HG03439 (cell line): Measurements from ENCODE around the gene PEX10.
"Not testable (repeated sequence)": the region's sequence is repeated elsewhere in the genome, so short reads cannot be mapped to it uniquely, and the experiment has no call there.

Experiments used
- ATAC-seq: cut with Tn5 transposase; IDR thresholded peaks from one replicate; pipeline ENCODE4 v1.9.1; 2021; ENCODE audit warnings: mild to moderate bottlenecking, moderate library complexity; ENCODE audit not compliant: unreplicated experiment

Gene PEX10

GRCh38 chr1:2443277-2444137 is 31.1 kb upstream of the PEX10 start:
- ATAC-seq: no peak

- ATAC-seq: no peak
Observed at GRCh38 chr1:2442661-2443060, 30.3 kb upstream of the PEX10 start.

- no peak for ATAC-seq
Observed at GRCh38 chr1:2441746-2442145, 29.4 kb upstream of the PEX10 start.

DNA sequence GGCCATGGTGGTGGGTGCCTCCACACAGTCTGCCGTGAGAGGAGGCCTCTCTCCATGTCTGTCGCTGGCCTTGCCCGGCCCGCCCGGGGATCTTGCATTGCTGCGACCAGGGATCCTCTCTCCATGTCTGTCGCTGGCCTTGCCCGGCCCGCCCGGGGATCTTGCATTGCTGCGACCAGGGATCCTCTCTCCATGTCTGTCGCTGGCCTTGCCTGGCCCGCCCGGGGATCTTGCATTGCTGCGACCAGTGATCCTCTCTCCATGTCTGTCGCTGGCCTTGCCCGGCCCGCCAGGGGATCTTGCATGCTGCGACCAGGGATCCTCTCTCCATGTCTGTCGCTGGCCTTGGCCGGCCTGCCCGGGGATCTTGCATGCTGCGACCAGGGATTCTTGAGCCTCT is 28.0 kb upstream of the PEX10 start:
- ATAC-seq: not testable (repeated sequence)

DNA sequence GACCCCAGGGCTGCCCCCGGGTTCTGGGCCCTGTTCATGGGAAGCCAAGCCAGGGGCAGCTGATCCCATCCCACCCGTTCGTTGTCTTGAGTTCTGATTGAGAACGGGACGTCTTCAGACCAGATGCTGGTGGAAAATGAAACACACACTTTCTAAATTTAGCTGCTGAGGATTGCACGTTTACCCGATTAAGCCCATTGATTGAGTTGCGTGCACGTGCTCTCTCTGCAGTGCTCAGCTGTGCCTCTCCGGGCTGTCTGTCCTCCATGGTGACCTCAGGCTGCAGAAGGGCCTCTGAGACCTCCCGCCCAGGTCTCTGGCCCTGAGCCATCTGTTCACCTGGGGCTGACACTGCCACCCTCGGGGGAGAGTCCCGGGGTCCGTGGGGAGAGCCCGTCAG is 27.0 kb upstream of the PEX10 start:
- no peak for ATAC-seq

GRCh38 chr1:2438641-2439040 is 26.3 kb upstream of the PEX10 start:
- ATAC-seq: no peak

DNA sequence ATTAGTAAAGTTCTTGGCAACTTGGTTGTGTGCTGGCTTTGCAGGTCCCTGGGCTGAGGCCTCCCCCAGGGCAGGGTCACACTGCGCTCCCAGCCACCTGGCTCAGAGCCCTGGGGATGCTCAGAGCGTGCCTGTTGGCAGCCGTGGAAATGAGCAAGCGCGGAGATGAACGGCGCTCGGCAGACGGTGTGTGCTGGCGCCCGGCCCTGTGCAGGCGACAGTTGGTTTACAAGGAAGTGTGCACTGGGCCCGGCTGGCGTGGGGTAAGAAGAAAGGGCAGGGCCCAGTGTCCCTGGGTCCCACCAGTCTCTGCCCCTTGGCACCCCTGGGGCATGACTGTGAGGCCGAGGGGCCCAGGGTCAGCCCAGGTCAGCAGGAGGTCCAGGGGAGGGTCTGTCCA is 25.7 kb upstream of the PEX10 start:
- ATAC-seq: no peak

DNA sequence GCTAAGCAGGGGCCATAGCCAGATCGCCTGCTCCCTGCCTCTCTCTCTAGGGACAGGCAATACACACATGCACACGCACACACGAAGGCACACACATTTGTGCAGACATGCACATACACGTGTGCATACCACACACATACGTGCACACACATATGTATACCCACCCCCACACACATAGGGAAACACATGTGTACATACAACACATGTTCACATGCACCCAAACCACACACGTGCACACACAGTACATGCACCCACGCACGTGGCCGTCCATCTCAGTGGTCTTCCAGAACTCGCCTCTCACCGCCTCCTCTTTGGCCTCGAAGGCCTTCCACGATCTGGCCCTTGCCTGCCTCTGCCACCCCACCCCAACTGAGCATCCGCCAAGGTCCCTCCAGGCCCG is 25.3 kb upstream of the PEX10 start:
- no peak for ATAC-seq

DNA sequence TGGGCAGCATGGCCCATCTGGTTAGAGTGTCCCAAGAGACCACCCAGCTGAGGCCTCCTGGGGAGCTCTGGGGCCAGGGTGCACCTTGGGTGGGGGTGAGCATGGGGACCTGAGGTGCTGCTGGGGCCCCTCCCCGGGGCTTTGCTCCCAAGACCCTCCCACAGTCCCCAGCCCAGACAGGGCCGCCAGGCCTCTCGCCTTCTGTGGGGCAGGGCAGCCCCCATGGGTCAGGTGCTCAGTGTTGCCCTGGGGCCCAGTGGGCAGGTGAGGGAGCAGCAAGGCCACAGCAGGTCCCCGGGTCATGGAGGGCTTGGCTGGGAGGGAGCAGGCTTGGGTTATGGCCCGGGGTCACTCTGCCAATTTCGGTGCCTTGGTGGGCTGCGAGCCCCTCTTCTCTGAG is 24.5 kb upstream of the PEX10 start:
- ATAC-seq: no peak

- ATAC-seq: no peak
Observed at GRCh38 chr1:2435746-2436355, 23.5 kb upstream of the PEX10 start.

DNA sequence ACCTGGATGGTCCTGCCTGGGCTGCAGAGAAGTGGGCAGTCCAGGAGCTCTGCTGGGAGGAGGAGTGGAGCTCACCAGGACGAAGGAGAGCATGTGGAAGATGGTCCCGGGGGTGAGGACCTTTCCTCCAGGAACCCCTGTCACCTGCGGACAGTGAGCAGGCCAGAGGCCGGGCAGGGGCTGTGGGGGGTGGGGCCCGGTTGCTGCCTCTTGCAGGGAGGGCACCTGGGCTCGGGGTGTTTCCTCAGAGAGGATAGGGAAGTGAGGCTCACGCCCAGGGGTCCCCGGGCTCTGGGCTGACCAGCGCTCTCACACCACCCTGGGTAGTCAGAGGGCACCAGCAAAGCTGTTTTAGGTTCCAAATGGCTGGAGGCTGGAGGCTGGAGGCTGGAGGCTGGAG is 22.7 kb upstream of the PEX10 start:
- no peak for ATAC-seq

DNA sequence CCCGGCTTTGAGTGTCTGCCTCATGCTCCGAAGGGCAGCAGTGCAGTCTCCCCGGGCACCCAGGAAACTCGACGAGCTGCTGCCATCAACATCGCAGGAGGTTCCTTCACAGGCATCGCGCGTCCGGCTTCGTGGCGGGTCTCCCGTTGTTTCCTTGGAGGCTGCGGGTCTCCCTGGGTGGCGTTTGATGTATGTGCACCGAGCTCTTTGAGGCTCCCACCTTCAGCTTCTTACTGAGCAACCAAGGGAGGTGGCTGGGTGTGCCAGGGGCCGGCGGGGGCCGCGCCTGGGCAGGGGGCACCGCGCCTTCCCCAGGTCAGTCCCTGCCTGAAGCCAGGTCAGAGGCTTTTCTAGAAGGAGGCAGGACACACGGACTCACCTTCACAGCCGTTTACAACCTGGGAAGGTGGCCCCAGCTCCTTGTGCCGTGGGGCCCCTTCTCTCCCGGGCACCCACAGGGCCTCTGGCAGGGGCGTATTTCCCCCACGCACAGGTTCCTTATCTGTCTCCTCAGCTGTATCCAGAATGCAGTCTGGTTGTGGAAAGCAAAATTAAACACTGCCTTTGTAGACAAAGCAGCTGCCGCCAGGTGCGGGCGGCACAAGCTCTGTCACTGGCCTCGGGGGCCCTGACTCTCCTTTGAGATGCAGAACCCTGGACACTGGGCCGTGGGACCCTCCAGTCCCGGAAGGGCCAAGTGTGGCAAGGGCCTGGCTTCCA is 21.7 kb upstream of the PEX10 start:
- ATAC-seq: no peak

DNA sequence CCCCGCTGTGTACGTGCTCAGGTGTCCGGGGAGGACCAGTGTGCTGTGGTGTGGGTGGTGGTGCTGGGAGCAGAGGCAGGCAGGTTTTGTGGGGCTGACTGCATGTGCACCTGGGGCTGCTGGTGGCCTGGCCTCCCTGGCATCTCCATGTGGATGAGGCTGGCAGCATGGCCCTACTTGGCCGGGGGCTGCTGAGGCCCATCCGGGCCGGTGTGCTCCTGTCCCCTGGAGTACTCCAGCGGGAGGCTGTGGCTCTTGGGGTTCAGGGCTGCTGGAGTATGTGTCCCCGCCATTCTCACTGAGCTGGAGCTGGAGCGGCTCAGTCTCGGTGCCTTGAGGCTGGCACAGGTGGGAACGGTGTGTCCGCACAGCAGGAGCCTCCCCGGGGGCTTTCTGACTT is 20.8 kb upstream of the PEX10 start:
- ATAC-seq: no peak

GRCh38 chr1:2432441-2432844 is 20.1 kb upstream of the PEX10 start:
- ATAC-seq: no peak

GRCh38 chr1:2431518-2431917 is 19.2 kb upstream of the PEX10 start:
- ATAC-seq: no peak

DNA sequence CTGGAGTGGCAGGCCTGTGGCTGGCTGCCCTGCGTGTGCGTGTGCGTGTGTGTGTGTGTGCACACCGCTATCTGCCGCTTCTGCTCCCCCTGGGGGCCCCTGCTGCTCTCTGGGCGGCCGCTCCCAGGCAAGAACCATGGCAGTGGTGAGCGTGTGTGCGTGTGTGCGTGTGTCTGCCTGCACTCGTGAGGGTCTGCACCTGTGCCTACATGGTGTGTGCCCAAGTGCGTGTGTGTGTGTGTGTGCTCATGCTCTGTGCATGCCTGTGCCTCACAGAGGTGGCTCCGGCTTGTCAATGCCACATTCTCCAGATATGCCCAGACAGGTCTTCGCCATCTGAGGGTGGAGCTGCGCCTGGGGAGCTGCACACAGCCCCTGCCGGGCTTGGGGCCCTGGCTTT is 18.7 kb upstream of the PEX10 start:
- ATAC-seq: no peak

GRCh38 chr1:2430592-2430973 is 18.2 kb upstream of the PEX10 start:
- no peak for ATAC-seq

DNA sequence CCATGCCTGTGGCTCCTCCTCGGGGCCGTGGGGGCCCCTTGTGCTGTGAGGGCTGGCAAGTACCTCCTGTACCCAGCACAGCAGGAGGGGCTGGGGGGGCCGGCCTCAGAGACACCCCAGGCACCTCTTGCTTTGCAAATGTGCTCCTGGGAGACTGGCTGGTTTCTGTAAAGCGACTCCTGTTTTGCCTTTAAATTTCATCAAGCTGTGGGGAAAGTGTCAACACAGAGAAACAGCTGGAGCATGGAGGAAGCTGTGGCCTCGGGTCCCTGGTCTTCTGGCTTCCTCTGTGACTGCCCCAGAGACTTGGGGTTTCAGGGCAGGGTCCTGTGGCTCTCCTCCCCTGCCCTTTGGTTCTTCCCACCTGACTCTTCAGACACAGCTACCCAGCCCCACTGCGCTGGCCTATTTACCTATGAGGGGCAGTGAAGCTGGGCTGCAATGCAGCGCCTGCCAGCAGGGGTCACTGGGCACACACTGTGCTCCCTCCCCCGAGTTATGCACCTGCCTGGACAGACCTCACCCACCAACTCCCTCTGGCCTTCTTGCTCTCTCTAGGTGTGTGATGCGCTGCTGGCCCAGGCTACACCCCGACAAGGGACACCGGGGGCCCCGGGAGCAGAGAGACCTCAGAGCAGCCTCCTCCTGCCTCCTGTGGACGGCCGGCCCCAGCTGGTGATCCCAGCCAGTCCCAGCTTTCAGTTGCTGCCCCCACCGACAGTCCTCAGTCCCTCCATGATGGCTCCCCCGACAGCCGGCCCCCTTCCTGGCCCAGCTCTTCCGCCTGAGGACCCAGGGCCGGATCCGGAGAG is 17.6 kb upstream of the PEX10 start:
- no peak for ATAC-seq

- ATAC-seq: no peak
Observed at GRCh38 chr1:2428490-2428889, 16.1 kb upstream of the PEX10 start.

DNA sequence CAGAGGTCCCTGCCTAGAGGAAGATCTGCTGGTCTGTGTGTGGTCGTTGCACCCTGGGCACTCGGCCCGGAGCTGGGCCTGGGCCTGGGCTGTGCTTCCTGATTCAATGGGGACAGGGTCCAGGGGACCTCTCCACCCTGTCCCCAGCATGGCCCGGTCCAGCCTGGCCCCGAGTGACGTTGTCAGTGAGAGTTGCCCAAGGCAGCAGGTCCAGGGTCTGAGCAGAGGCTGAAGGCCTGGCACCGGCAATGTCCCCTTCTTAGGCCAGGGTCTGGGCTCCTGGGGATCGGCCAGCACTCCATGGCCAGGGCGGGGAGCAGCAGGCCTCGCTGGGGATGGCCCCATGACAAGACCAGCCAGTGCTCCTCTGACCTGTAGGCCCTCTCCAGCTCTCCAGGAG is 15.6 kb upstream of the PEX10 start:
- no peak for ATAC-seq

- no peak for ATAC-seq
Observed at GRCh38 chr1:2427051-2427450, 14.7 kb upstream of the PEX10 start.
